ENCODE results near the gene SREBF1.

Gene SREBF1

GRCh38 chr17:17774009-17774881 lies 62.5 kb downstream of the SREBF1 start:
- DNase-seq = peak; percentile 42 to 53

GRCh38 chr17:17772231-17772630 lies 64.6 kb downstream of the SREBF1 start:
- DNase-seq = no peak

DNA sequence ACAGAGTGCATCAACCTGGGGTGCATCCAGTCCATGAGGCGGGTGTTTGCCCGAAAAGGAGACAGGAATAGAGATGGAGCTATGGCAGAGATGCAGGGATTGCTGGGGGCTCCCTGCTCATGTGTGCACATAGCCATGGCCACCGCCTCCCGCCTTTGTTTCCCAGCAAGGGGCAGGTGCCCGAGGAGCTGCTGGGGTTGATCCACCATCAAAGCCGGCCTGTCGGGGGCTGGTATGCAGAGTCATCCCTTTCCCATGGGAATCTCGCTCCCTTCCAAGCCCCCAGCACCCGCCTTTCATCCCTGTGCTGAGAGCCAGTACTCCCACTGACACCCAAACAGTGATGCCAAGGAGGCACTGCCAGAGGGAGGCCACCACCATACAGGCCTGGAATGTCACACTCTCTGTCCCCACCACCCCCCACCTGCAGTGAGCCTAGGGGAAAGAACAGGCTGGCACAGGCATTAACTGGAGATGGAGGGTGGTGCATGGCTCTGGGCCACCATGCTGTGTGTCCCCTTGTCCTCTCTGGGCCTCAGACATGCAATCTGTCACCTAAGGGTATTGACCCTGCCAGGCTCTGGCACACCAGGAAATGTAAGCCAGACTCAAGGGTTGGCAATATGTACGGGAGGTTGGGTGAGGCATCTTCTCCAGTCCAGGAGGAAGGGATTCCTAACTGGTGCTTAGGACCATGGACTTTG lies 65.1 kb downstream of the SREBF1 start:
- DNase-seq = no peak

DNA sequence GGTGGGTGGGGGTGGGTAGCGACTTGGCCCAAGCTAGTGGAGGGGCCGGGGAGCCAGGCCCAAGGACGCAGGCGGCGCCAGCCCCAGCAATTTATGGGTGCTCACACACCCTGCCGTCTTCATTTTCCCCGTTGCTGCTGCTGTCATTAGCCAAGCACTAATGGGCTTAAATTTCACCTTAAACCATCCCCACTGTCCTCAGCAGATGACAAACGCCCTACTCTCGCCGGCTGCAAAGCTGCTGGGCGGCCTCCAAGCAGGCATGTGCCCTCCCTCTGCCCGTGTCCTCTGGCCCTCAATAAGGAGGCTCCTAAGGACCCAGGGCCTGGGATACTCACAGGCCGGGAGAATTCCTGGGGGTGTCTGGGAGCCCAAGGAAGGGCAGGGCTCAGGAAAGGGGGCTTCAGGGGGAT lies 66.1 kb downstream of the SREBF1 start:
- no peak for DNase-seq

DNA sequence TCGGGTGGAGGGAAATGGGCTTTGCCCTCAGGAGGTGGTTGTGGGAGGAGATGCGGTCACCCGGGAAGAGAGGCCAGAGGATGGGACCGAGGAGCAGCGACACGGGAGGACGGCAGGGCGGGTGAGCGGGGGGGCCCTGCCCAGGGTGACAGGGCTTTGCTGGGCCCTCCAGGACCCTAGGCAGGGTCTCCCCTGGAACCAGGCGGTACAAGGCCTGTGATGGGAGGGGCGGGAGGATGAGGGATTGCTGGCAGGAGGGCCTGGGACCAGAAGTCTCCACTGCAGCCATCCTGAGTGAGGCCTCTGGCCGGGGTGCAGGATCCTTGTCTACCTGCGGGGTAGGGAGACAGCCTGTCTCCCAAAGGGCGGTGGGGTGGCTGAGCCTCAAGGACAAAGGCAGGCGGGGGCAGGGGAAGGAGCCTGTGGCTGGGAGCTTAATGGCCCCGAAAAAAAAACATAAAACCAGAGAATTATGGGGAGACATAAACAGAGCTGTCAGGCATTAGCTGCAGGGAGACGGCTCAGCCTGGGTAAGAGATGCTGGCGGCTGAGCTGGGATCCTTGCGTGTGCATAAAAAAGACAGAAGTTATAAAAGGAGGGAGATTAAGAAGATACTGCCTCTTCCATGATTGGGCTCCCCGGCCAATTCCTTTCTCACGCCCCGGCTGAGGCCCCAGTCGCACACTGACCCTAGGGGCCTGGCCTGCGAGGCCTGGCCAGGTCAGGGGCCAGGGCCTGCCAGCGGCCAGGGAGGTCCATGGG lies 66.7 kb downstream of the SREBF1 start:
- no peak for DNase-seq

DNA sequence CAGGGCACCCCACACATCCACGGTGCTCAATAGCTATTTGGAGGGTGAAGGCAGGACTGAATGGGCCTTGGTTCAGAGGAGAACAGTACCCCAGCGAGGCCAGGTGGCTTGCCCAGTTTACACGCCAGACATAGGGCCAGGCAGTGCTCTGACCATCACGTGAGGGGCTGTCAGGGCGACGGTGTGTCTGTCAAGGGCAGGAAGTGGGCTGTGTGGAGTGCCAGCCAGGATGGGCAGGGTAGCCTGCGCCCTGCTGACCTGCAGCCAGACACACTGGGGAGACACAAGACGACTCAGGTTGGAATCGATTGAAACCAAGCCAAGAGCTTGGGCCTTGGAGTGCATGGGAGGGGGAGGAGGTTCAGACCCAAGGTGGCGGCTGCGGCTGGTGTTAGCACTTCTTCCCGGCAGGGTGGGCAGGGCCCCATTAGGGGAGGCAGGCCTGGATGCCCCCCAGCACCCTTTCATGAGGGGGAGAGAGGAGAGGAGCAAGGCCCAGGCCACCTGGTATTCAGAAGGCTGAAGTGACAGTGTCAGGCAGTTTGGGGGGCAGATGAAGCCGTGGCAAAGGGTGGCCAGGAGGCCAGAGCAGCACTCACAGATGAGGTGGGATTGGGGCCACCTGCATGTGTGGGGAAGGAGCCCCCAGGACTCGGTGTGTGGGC lies 68.2 kb downstream of the SREBF1 start:
- no peak for DNase-seq

- no peak for DNase-seq
Measured at GRCh38 chr17:17767887-17768418, 68.8 kb downstream of the SREBF1 start.

- DNase-seq = no peak
Measured at GRCh38 chr17:17767154-17767869, 69.5 kb downstream of the SREBF1 start.

DNA sequence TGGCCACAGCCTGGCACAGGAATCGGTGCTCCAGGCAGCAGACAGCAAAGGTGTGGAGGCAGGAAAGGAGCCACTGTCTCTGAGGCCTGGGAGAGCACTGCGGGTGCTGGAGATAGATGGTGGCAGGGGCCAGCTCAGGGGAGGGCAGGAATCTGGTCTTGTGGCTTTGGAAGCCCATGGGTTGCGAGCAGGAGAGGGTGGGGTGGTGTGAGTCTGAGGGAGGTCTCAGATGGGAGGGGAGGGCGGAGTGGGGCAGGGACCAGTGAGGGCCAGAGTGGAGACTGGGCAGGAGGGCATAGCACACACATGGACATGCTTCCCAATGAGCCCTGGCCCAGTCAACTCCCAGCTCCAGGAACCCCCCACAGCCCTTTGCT lies 70.1 kb downstream of the SREBF1 start:
- no peak for DNase-seq

DNA sequence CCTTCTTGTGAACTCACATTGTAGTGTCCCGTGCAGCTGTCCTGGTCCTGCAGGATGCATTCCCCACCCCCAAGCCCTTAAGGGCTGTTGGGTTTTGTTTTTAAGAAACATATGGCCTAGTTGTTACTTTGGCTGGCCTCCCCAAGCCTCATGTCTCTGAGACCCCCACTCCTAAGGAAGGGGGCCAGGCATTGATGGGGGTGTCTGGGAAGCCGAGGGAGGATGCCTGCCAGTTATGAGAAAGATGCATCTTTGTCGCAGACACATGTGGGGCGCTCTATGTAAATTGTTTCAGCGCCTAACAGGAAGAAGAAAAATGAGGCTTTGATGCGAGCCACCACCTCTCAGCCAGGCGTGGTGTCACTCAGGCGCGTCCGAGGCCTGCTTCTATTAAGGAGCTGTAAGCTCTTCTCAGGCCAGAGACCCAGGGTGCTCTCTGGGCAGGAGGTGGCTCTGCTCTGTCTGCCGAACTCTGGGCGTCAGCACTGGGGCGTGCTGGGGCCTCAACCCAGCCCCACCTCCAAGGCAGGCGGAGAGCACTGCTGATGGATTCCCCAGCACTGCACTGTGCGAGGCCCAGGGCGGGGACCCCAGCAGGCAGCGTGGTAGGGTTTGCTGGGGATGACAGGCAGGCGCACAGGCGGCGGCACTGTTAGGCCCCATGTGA lies 70.6 kb downstream of the SREBF1 start:
- no peak for DNase-seq

DNA sequence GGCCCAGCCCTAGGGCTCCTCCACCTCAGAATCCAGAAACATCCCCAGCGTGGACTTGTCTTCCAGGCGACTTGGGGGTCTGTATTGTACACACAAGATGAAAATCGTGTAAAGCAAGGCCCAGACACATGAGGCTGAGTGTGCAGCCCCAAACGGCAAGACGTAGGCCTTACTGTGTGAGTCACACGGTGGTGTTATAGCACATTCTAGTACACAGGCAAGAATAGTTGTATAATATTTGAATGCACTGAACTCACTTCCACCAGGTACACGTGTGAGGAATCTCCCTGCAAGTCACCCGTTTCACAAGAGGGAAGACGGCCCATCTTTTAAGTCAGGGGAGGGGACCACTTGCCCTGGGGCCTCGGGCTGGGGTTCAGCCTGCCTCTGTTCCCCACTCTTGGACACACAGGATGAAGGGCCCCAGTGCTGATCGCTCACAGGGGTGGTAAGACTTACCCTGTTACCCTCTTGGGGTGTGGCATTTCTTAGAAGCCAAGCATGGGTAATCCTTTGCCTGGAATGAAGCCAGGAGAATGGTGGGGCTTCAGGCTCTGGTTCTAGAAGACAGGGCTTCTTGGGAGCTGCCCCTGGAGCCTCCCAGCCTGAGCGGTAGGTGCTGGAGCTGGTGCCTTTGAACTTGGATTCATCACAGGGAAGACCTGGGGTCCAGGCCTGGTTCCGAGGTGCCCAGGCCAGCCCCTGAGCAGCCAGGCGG lies 71.3 kb downstream of the SREBF1 start:
- DNase-seq = no peak

DNA sequence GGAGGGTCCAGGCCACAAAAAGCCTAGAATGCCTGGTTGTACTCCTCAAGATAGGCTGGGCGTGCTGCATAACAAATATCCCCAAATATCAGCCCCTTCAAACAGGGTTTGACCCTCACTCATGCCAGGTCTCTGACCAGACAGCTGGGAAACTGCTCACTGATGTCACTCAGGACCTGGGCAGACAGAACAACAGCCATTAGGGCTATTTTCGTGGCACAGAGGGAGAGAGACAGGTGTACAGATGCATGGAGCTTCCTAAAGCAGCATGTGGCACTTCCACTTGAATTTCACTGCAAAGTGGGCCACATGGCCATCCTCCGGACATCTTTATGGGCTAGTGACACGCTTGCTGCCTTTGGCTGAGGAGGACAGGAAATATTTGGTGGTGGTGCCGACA lies 73.1 kb downstream of the SREBF1 start:
- no peak for DNase-seq

GRCh38 chr17:17763136-17763535 lies 73.7 kb downstream of the SREBF1 start:
- DNase-seq = no peak

GRCh38 chr17:17762744-17763105 lies 74.1 kb downstream of the SREBF1 start:
- no peak for DNase-seq
